Stimulated activated CD8-positive, alpha-beta memory T cell treated with anti-CD3 and anti-CD28 coated beads, Interleukin-15, amount 100 ng/mL, for 1 hour (primary cell): ENCODE results near the gene LUZP2.

ENCODE experiments used
- DNase-seq: peaks from one replicate; pipeline ENCODE4 v3.0.0-alpha.2; 2020; ENCODE audit warnings: low read depth

LUZP2 gene

GRCh38 chr11:24635588-24636290 lies 138.9 kb downstream of the LUZP2 start:
- no peak for DNase-seq

GRCh38 chr11:24636291-24636629 lies 139.4 kb downstream of the LUZP2 start:
- DNase-seq = no peak

- DNase-seq = no peak
Measured at GRCh38 chr11:24637520-24637919, 140.7 kb downstream of the LUZP2 start.

GRCh38 chr11:24642648-24643047 lies 145.8 kb downstream of the LUZP2 start:
- no peak for DNase-seq

GRCh38 chr11:24645563-24645962 lies 148.7 kb downstream of the LUZP2 start:
- no peak for DNase-seq

- no peak for DNase-seq
Measured at GRCh38 chr11:24651873-24652272, 155.0 kb downstream of the LUZP2 start.

- DNase-seq = no peak
Measured at GRCh38 chr11:24653901-24654300, 157.0 kb downstream of the LUZP2 start.

GRCh38 chr11:24661331-24661730 lies 164.5 kb downstream of the LUZP2 start:
- no peak for DNase-seq

GRCh38 chr11:24664399-24664798 lies 167.5 kb downstream of the LUZP2 start:
- DNase-seq = no peak

GRCh38 chr11:24667353-24667968 lies 170.6 kb downstream of the LUZP2 start:
- DNase-seq = no peak

GRCh38 chr11:24678703-24679348 lies 182.0 kb downstream of the LUZP2 start:
- DNase-seq = no peak

GRCh38 chr11:24679821-24680351 lies 183.0 kb downstream of the LUZP2 start:
- DNase-seq = no peak

GRCh38 chr11:24683583-24683982 lies 186.7 kb downstream of the LUZP2 start:
- no peak for DNase-seq

GRCh38 chr11:24685821-24686220 lies 189.0 kb downstream of the LUZP2 start:
- no peak for DNase-seq

- no peak for DNase-seq
Measured at GRCh38 chr11:24687531-24688147, 190.8 kb downstream of the LUZP2 start.

- no peak for DNase-seq
Measured at GRCh38 chr11:24688981-24689380, 192.1 kb downstream of the LUZP2 start.

GRCh38 chr11:24697522-24698111 lies 200.8 kb downstream of the LUZP2 start:
- no peak for DNase-seq

- DNase-seq = no peak
Measured at GRCh38 chr11:24704716-24705115, 207.9 kb downstream of the LUZP2 start.

- DNase-seq = no peak
Measured at GRCh38 chr11:24705474-24705873, 208.6 kb downstream of the LUZP2 start.

- no peak for DNase-seq
Measured at GRCh38 chr11:24708616-24709015, 211.8 kb downstream of the LUZP2 start.

GRCh38 chr11:24709928-24710565 lies 213.2 kb downstream of the LUZP2 start:
- DNase-seq = no peak

- no peak for DNase-seq
Measured at GRCh38 chr11:24714601-24715000, 217.7 kb downstream of the LUZP2 start.
